BE2C (cell line): ENCODE results near the gene AGR3.

Experiments used
- DNase-seq: peaks from one replicate; pipeline ENCODE4 v3.0.0-alpha.2; 2020
- H3K27me3 ChIP-seq: fragments of 250-450 bp; sonication (Bioruptor Pico); 2 replicates; pipeline ENCODE4 v1.5.1; 2020; ENCODE audit warnings: mild to moderate bottlenecking
- H3K36me3 ChIP-seq: fragments of 250-450 bp; sonication (Bioruptor Pico); 2 replicates; pipeline ENCODE4 v1.5.1; 2020; ENCODE audit warnings: mild to moderate bottlenecking
- H3K4me1 ChIP-seq: fragments of 250-450 bp; sonication (Bioruptor Pico); 2 replicates; pipeline ENCODE4 v1.5.1; 2020
- H3K4me3 ChIP-seq: 2 replicates; pipeline ENCODE4 v1.5.1; 2011; ENCODE audit warnings: low read depth, low read length
- H3K9me3 ChIP-seq: fragments of 250-450 bp; sonication (Bioruptor Pico); 2 replicates; pipeline ENCODE4 v1.5.1; 2020
- CTCF ChIP-seq: IDR thresholded peaks from 2 replicates; pipeline ENCODE4 v1.5.1; 2012; ENCODE audit warnings: mild to moderate bottlenecking, low read depth, low read length

Gene AGR3

GRCh38 chr7:16923019-16923418, 41.2 kb upstream of the AGR3 start:
- Histone ChIP-seq H3K4me1 (no peaks in the 10 kb centered on the region), H3K4me3 (no peak overlapping the region), H3K27me3 (no peaks in the 10 kb centered on the region), H3K9me3 (no peaks in the 10 kb centered on the region), H3K36me3 (no peaks in the 10 kb centered on the region)
- no peak for DNase-seq
- TF ChIP-seq CTCF, result no peak

GRCh38 chr7:16921644-16922257, 40.0 kb upstream of the AGR3 start:
- Histone ChIP-seq H3K4me3 (no peak overlapping the region), H3K4me1 (no peaks in the 10 kb centered on the region), H3K9me3 (no peaks in the 10 kb centered on the region), H3K27me3 (no peaks in the 10 kb centered on the region), H3K36me3 (no peaks in the 10 kb centered on the region)
- DNase-seq, result no peak
- TF ChIP-seq CTCF, result no peak

- no peaks in the 10 kb centered on the region for H3K27me3 ChIP-seq
- H3K36me3 ChIP-seq, result no peaks in the 10 kb centered on the region
- no peak for DNase-seq
- H3K4me1 ChIP-seq, result no peaks in the 10 kb centered on the region
- TF ChIP-seq CTCF, result no peak
- H3K9me3 ChIP-seq, result no peaks in the 10 kb centered on the region
- H3K4me3 ChIP-seq, result no peak overlapping the region
Observed at GRCh38 chr7:16921151-16921550, 39.4 kb upstream of the AGR3 start.

GRCh38 chr7:16919440-16919839, 37.7 kb upstream of the AGR3 start:
- no peak for TF ChIP-seq CTCF
- Histone ChIP-seq H3K9me3 (no peaks in the 10 kb centered on the region; the same call in 1 of the 2 replicates), H3K4me1 (no peaks in the 10 kb centered on the region), H3K36me3 (no peaks in the 10 kb centered on the region), H3K4me3 (no peak overlapping the region), H3K27me3 (no peaks in the 10 kb centered on the region)
- DNase-seq, result no peak

GRCh38 chr7:16918288-16918895, 36.6 kb upstream of the AGR3 start:
- Histone ChIP-seq H3K4me1 (no peaks in the 10 kb centered on the region), H3K27me3 (no peaks in the 10 kb centered on the region), H3K4me3 (no peak overlapping the region), H3K36me3 (no peaks in the 10 kb centered on the region), H3K9me3 (no peaks in the 10 kb centered on the region; the same call in 1 of the 2 replicates)
- DNase-seq, result peak; percentile 29
- TF ChIP-seq CTCF, result peak; percentile 68

GRCh38 chr7:16916738-16917137, 35.0 kb upstream of the AGR3 start:
- Histone ChIP-seq H3K27me3 (no peaks in the 10 kb centered on the region), H3K36me3 (no peaks in the 10 kb centered on the region), H3K4me1 (no peaks in the 10 kb centered on the region), H3K4me3 (no peak overlapping the region), H3K9me3 (no peaks in the 10 kb centered on the region; the same call in 1 of the 2 replicates)
- DNase-seq, result no peak
- no peak for TF ChIP-seq CTCF
